Neural progenitor cell (in vitro differentiated cells): ENCODE measurements around the gene FBXO22. TPM values are rescaled to one million over a fixed set of nuclear protein-coding genes. Genes with fewer than 3 reads are reported as not detected.

ENCODE experiments used
- DNase-seq: peaks from one replicate; pipeline ENCODE4 v3.0.0-alpha.2; 2016; ENCODE audit warnings: low spot score
- H2AFZ ChIP-seq: fragments of 200-600 bp; sonication (generic); replicated peaks from 2 replicates; pipeline ENCODE4 v1.6.1; 2016; ENCODE audit warnings: antibody characterized with exemption
- H3F3A ChIP-seq: fragments of 200-600 bp; sonication (generic); 2 replicates; pipeline ENCODE4 v1.6.1; 2016; ENCODE audit warnings: antibody characterized with exemption, low read depth
- H3K27ac ChIP-seq: fragments of 200-600 bp; sonication (generic); 2 replicates; pipeline ENCODE4 v1.5.1; 2016; ENCODE audit warnings: mild to moderate bottlenecking
- H3K27me3 ChIP-seq: fragments of 200-600 bp; sonication (generic); 2 replicates; pipeline ENCODE4 v1.6.1; 2016; ENCODE audit warnings: mild to moderate bottlenecking, moderate library complexity
- H3K36me3 ChIP-seq: fragments of 200-600 bp; sonication (generic); 2 replicates; pipeline ENCODE4 v1.5.1; 2016
- H3K4me1 ChIP-seq: fragments of 200-600 bp; sonication (generic); 2 replicates; pipeline ENCODE4 v1.6.1; 2016; ENCODE audit warnings: mixed run types
- H3K4me2 ChIP-seq: fragments of 200-600 bp; sonication (generic); 2 replicates; pipeline ENCODE4 v1.6.1; 2016
- H3K4me3 ChIP-seq: fragments of 200-600 bp; sonication (generic); 2 replicates; pipeline ENCODE4 v1.5.1; 2016
- H3K79me2 ChIP-seq: fragments of 200-600 bp; sonication (generic); 2 replicates; pipeline ENCODE4 v1.6.1; 2016; ENCODE audit warnings: low read depth
- H3K9ac ChIP-seq: fragments of 200-600 bp; sonication (generic); 2 replicates; pipeline ENCODE4 v1.6.1; 2016
- H3K9me3 ChIP-seq: fragments of 200-600 bp; sonication (generic); 2 replicates; pipeline ENCODE4 v1.5.1; 2016; ENCODE audit warnings: low read depth
- H4K20me1 ChIP-seq: fragments of 200-600 bp; sonication (generic); 2 replicates; pipeline ENCODE4 v1.6.1; 2016; ENCODE audit warnings: low read depth
- H3K27ac Mint-ChIP-seq: 3 replicates; pipeline ENCODE4 v1.8.0; 2021; ENCODE audit warnings: mixed read lengths
- H3K27me3 Mint-ChIP-seq: 2 replicates; pipeline ENCODE4 v1.8.0; 2022; ENCODE audit warnings: low read depth, mild to moderate bottlenecking, inconsistent platforms, moderate library complexity, mixed read lengths; ENCODE audit not compliant: insufficient read depth
- H3K36me3 Mint-ChIP-seq: 3 replicates; pipeline ENCODE4 v1.8.0; 2021; ENCODE audit warnings: mixed read lengths
- H3K4me1 Mint-ChIP-seq: 3 replicates; pipeline ENCODE4 v1.8.0; 2021; ENCODE audit warnings: mixed read lengths
- H3K4me3 Mint-ChIP-seq: 3 replicates; pipeline ENCODE4 v1.8.0; 2021; ENCODE audit warnings: mild to moderate bottlenecking, moderate library complexity, mixed read lengths
- H3K9me3 Mint-ChIP-seq: 3 replicates; pipeline ENCODE4 v1.8.0; 2020; ENCODE audit warnings: mixed read lengths
- EZH2 ChIP-seq: fragments of 200-600 bp; sonication (generic); IDR thresholded peaks from 2 replicates; pipeline ENCODE4 v1.6.1; 2017; ENCODE audit warnings: antibody characterized with exemption, mild to moderate bottlenecking, moderate library complexity
- EZH2phosphoT487 ChIP-seq: fragments of 200-600 bp; sonication (generic); IDR thresholded peaks from 2 replicates; pipeline ENCODE4 v1.6.1; 2017; ENCODE audit warnings: antibody characterized with exemption
- total RNA-seq: library from RNA; depleted of rRNA; stranded (reverse); fragments of >200 nt; gene quantifications from 2 replicates; pipeline ENCODE4 v1.2.3, GENCODE V29; 2015; ENCODE audit warnings: low replicate concordance
- TF ChIP-seq, protein P1 (sequence below): fragments of 200-600 bp; sonication (generic); IDR thresholded peaks from 2 replicates; pipeline ENCODE4 v1.5.1; 2017; ENCODE audit warnings: antibody characterized with exemption, mild to moderate bottlenecking

Gene FBXO22
- total RNA-seq, 1 donor from 2014 or later: 70.9 TPM

DNA sequence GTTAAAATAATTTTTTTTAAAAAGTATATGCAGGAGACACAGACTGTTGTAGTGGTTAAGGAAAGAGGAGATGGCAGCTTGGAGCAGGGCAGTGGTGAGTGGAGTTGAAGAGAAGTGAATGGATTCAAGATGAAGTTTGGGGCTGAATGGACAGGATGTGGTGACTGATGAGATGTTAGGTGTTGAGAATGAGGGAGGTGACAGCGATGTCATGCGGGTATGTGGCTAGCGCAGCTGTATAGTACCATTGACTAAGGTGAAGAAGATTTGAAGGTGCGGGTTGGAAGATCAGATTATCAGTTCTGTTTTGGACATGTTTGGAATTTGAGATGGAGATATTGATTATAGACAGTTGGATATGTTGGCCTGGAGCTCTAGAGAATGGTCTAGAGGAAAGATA lies 20.1 kb downstream of the FBXO22 start:
- H3F3A ChIP-seq: peaks cover under 1% of the 10 kb centered on the region
- no peaks in the 10 kb centered on the region for H3K9me3 ChIP-seq
- no peaks in the 10 kb centered on the region for H3K4me1 ChIP-seq
- H3K36me3 ChIP-seq: no peaks in the 10 kb centered on the region
- Mint-ChIP-seq H3K36me3 (peaks cover 6% of the 10 kb centered on the region), H3K9me3 (no peaks in the 10 kb centered on the region), H3K27ac (no peak overlapping the region), H3K4me1 (no peaks in the 10 kb centered on the region), H3K27me3 (no peaks in the 10 kb centered on the region), H3K4me3 (no peak overlapping the region)
- TF ChIP-seq, protein P1, sequence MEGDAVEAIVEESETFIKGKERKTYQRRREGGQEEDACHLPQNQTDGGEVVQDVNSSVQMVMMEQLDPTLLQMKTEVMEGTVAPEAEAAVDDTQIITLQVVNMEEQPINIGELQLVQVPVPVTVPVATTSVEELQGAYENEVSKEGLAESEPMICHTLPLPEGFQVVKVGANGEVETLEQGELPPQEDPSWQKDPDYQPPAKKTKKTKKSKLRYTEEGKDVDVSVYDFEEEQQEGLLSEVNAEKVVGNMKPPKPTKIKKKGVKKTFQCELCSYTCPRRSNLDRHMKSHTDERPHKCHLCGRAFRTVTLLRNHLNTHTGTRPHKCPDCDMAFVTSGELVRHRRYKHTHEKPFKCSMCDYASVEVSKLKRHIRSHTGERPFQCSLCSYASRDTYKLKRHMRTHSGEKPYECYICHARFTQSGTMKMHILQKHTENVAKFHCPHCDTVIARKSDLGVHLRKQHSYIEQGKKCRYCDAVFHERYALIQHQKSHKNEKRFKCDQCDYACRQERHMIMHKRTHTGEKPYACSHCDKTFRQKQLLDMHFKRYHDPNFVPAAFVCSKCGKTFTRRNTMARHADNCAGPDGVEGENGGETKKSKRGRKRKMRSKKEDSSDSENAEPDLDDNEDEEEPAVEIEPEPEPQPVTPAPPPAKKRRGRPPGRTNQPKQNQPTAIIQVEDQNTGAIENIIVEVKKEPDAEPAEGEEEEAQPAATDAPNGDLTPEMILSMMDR: no peak
- no peak for TF ChIP-seq EZH2phosphoT487
- TF ChIP-seq EZH2: no peak
- peaks cover 43% of the 10 kb centered on the region for H3K79me2 ChIP-seq
- H4K20me1 ChIP-seq: peaks cover 35% of the 10 kb centered on the region
- H3K4me2 ChIP-seq: no peak overlapping the region
- DNase-seq: no peak
- H2AFZ ChIP-seq: no peak overlapping the region
- no peak overlapping the region for H3K9ac ChIP-seq
- H3K27me3 ChIP-seq: no peaks in the 10 kb centered on the region
- no peak overlapping the region for H3K27ac ChIP-seq
- no peak overlapping the region for H3K4me3 ChIP-seq

DNA sequence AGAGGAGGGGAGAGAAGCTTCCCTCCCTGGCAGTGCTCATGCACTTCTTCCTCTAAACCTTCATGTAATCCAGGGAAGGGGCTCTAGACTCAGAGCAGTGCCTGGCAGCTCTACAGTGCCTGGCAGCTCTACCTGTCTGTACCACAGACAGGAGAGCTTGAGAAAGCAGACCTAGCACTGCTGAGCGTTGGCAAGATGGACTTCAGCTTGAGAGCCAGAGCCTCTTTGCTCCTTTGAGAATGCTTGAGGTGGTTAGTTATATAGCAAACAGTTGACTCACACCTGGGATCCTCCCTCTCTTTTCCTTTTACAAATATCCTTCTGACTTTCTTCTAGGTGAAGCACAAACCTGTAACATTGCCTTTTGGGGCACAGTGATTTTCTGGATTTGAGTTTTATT lies 20.9 kb downstream of the FBXO22 start:
- Histone ChIP-seq H4K20me1 (peaks cover 38% of the 10 kb centered on the region), H3K27ac (no peak overlapping the region), H3K36me3 (no peaks in the 10 kb centered on the region), H3K79me2 (peaks cover 46% of the 10 kb centered on the region), H3K4me1 (no peaks in the 10 kb centered on the region), H3K4me2 (no peak overlapping the region), H3K9me3 (no peaks in the 10 kb centered on the region), H3K9ac (no peak overlapping the region), H3K27me3 (no peaks in the 10 kb centered on the region), H3K4me3 (no peak overlapping the region), H2AFZ (no peak overlapping the region), H3F3A (peaks cover 8% of the 10 kb centered on the region)
- H3K36me3 Mint-ChIP-seq: peaks cover 6% of the 10 kb centered on the region
- no peak for TF ChIP-seq EZH2phosphoT487
- TF ChIP-seq, protein P1: no peak
- TF ChIP-seq EZH2: no peak
- no peak overlapping the region for H3K27ac Mint-ChIP-seq
- H3K4me3 Mint-ChIP-seq: no peak overlapping the region
- H3K9me3 Mint-ChIP-seq: no peaks in the 10 kb centered on the region
- DNase-seq: no peak
- no peaks in the 10 kb centered on the region for H3K27me3 Mint-ChIP-seq
- no peaks in the 10 kb centered on the region for H3K4me1 Mint-ChIP-seq

DNA sequence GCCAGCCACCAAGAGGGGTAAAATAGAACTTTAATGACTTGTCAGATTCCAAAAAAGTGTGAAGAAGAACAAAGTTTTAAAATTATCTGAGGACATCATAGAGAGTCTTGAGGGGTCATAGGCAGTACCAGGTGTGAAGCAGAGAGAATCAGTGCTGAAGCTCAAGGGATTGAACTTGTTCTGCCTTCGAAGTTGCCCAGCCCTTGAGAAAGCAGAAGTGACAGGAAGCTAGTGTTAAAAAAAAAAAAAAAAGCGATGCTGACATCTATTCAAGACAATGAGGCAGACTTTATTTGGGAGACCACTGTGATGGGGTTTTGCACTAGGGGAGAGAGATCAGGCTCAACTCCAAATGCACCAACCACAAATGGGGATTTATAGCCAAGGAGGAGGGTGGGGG lies 21.8 kb downstream of the FBXO22 start:
- DNase-seq: no peak
- Histone ChIP-seq H3F3A (peaks cover 8% of the 10 kb centered on the region), H3K4me3 (no peak overlapping the region), H4K20me1 (peaks cover 38% of the 10 kb centered on the region), H3K79me2 (peaks cover 48% of the 10 kb centered on the region), H3K9ac (no peak overlapping the region), H3K27me3 (no peaks in the 10 kb centered on the region), H2AFZ (no peak overlapping the region), H3K36me3 (no peaks in the 10 kb centered on the region), H3K27ac (no peak overlapping the region), H3K4me2 (no peak overlapping the region), H3K9me3 (no peaks in the 10 kb centered on the region), H3K4me1 (no peaks in the 10 kb centered on the region)
- H3K36me3 Mint-ChIP-seq: peaks cover 3% of the 10 kb centered on the region
- no peaks in the 10 kb centered on the region for H3K27me3 Mint-ChIP-seq
- no peak overlapping the region for H3K4me3 Mint-ChIP-seq
- H3K4me1 Mint-ChIP-seq: no peaks in the 10 kb centered on the region
- no peaks in the 10 kb centered on the region for H3K9me3 Mint-ChIP-seq
- no peak overlapping the region for H3K27ac Mint-ChIP-seq
- TF ChIP-seq EZH2 (no peak), EZH2phosphoT487 (no peak)
- TF ChIP-seq, protein P1: no peak
